RPMI8226 (cell line): ENCODE results near the gene SDK1.

Experiments
- DNase-seq: peaks from one replicate; pipeline ENCODE4 v3.0.0-alpha.2; 2015

The SDK1 gene

GRCh38 chr7:4129481-4130122 is 828.5 kb downstream of the SDK1 start:
- DNase-seq: no peak

GRCh38 chr7:4131063-4131462 is 830.0 kb downstream of the SDK1 start:
- no peak for DNase-seq

- DNase-seq: no peak
Measured at GRCh38 chr7:4132221-4132620, 831.2 kb downstream of the SDK1 start.

GRCh38 chr7:4133491-4134044 is 832.5 kb downstream of the SDK1 start:
- no peak for DNase-seq

- no peak for DNase-seq
Measured at GRCh38 chr7:4134204-4134603, 833.2 kb downstream of the SDK1 start.

GRCh38 chr7:4134631-4135030 is 833.6 kb downstream of the SDK1 start:
- DNase-seq: no peak

GRCh38 chr7:4135301-4135700 is 834.2 kb downstream of the SDK1 start:
- no peak for DNase-seq

GRCh38 chr7:4136036-4136435 is 835.0 kb downstream of the SDK1 start:
- DNase-seq: no peak

- no peak for DNase-seq
Measured at GRCh38 chr7:4136501-4137110, 835.6 kb downstream of the SDK1 start.

- DNase-seq: no peak
Measured at GRCh38 chr7:4137552-4137951, 836.5 kb downstream of the SDK1 start.

GRCh38 chr7:4138866-4139265 is 837.8 kb downstream of the SDK1 start:
- no peak for DNase-seq

GRCh38 chr7:4139656-4140625 is 838.9 kb downstream of the SDK1 start:
- DNase-seq: no peak

- no peak for DNase-seq
Measured at GRCh38 chr7:4140933-4141332, 839.9 kb downstream of the SDK1 start.

- DNase-seq: no peak
Measured at GRCh38 chr7:4143006-4143405, 842.0 kb downstream of the SDK1 start.

GRCh38 chr7:4143511-4144171 is 842.6 kb downstream of the SDK1 start:
- DNase-seq: no peak

- DNase-seq: no peak
Measured at GRCh38 chr7:4144172-4144701, 843.2 kb downstream of the SDK1 start.

GRCh38 chr7:4144811-4145510 is 843.9 kb downstream of the SDK1 start:
- DNase-seq: no peak

GRCh38 chr7:4145576-4145975 is 844.5 kb downstream of the SDK1 start:
- DNase-seq: no peak

- no peak for DNase-seq
Measured at GRCh38 chr7:4147926-4148620, 847.0 kb downstream of the SDK1 start.

GRCh38 chr7:4149236-4149635 is 848.2 kb downstream of the SDK1 start:
- DNase-seq: no peak

- DNase-seq: no peak
Measured at GRCh38 chr7:4149645-4150044, 848.6 kb downstream of the SDK1 start.
